HAP-1 (cell line): ENCODE results near the gene ARHGEF4.

Experiments used
- DNase-seq, 2 experiments: peaks; one replicate each; pipeline ENCODE4 v3.0.0-alpha.2; 2016 to 2020; ENCODE audit warnings: low spot score in 2 of 2
- H3K27me3 ChIP-seq: fragments of 250-450 bp; sonication (Bioruptor Pico); 2 replicates; pipeline ENCODE4 v1.5.1; 2020; ENCODE audit warnings: low read depth, mild to moderate bottlenecking, moderate library complexity
- H3K36me3 ChIP-seq: fragments of 250-450 bp; sonication (Bioruptor Pico); replicated peaks from 2 replicates; pipeline ENCODE4 v1.5.1; 2020; ENCODE audit warnings: mild to moderate bottlenecking
- H3K4me1 ChIP-seq: fragments of 250-450 bp; sonication (Bioruptor Pico); 2 replicates; pipeline ENCODE4 v1.5.1; 2020; ENCODE audit warnings: mild to moderate bottlenecking
- H3K4me3 ChIP-seq: fragments of 250-450 bp; sonication (Bioruptor Pico); 2 replicates; pipeline ENCODE4 v1.5.1; 2020; ENCODE audit warnings: mild to moderate bottlenecking, moderate library complexity
- H3K9me3 ChIP-seq: fragments of 250-450 bp; sonication (Bioruptor Pico); 2 replicates; pipeline ENCODE4 v1.5.1; 2020; ENCODE audit warnings: mild to moderate bottlenecking, moderate library complexity
- in situ Hi-C: fragments of 300-500 bp; cut with MboI; formaldehyde crosslinking; loops from 3 replicates; pipeline ENCODE4 v1.14.3; 2020; ENCODE audit warnings: low sequenced_read_pairs, inconsistent platforms, mixed read lengths

The ARHGEF4 gene

DNA sequence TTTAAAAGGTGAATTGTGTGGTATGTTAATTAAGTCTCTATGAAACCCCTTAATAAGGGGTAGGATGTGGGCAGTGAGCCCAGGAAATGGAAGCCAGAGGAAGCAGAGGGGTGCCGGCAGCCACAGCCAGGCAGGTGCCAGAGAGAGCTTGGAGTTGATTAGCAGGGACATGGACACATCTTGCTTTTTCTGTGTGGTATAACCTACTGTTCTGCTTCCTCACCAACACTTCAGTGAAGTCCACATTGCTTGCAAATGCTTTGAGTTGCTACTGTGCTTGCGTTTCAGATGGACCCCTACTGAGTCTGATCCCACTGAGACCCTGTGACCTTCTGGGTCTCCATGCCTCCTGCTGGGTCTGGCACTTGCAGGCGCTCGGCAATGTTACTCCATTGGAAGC, 30.3 kb upstream of the ARHGEF4 start:
- H3K4me1 ChIP-seq = peaks cover 5% of the 10 kb centered on the region; the same call in 1 of the 2 replicates
- DNase-seq = no peak
- H3K36me3 ChIP-seq = no peaks in the 10 kb centered on the region
- H3K9me3 ChIP-seq = no peaks in the 10 kb centered on the region
- no peaks in the 10 kb centered on the region for H3K27me3 ChIP-seq
- in situ Hi-C loops = no loop called here
- no peak overlapping the region for H3K4me3 ChIP-seq

DNA sequence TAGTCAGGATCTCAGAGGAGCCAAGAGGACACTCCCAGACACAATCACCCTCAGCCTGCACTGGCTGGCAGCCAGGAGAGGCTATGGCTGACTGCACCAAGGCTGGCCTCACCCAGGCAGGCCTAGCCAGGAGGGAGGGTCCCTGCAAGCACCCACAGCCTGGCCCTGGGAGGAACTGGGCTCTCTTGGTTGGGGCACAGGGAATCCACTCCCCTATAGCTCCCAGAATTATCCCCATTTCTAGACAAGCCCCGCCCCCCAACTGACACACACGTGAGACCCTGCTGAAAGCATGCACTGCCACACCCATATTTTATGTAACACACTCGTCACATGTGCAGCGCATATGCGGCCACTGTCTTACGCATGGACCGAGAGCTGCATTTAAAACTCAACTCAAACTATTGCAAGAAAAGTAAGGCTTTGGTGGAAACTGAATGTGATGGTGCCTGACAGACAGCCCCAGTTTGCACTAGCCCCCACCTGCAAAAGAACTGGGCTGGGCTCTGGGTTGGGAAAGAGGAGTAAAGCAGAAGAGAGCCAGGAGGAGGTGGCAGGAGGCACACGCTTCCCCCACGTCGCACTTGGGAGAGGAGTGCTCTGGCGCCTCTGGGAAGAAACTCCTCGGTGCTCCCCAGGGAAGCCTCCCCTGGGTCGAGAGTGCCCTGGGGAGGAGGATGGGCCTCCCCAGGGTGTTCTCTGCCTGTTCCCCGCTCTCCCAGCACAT, 28.9 kb upstream of the ARHGEF4 start:
- no peak for DNase-seq

DNA sequence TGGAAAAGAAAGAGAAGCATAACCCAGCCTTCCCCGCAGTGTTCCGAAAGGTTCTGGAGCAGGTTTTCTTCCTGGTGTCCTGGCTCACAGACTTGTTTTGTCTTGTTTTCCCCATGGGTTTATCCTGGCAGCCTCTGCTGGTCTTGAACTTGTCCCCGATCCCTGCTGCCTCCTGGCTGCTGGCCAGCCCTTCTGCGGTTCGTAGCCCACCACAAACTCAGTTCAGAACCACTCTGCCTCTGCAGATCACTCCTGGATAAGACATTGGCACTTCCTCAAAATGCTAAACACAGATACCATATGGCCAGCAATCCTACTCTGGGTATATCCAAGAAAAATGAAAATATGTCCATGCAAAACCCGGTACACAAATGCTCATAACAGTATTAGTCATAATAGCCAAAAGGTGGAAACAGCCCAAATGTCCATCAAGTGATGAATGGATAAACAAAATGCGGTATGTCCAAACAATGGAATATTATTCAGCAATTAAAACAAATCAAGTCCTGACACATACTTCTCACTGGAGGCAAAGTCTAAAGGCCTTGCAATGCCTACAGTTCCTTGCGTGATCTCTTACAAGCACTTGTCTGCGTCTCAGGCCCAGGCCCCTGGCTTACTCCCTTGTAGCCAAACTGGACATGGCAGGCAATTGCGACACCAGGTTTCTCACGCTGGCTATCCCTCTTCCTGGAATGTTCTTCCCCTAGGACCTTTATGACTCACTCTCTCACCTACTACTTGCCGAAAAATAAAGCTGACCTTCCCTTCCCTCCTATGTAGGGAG, 28.0 kb upstream of the ARHGEF4 start:
- H3K4me1 ChIP-seq = peaks cover 5% of the 10 kb centered on the region; the same call in 1 of the 2 replicates
- DNase-seq = no peak
- in situ Hi-C loops = no loop called here
- no peaks in the 10 kb centered on the region for H3K9me3 ChIP-seq
- H3K36me3 ChIP-seq = no peaks in the 10 kb centered on the region
- H3K27me3 ChIP-seq = no peaks in the 10 kb centered on the region
- H3K4me3 ChIP-seq = no peak overlapping the region

More for the DNA sequence above, 28.9 kb upstream of the ARHGEF4 start:
- in situ Hi-C loops = no loop called here
- Histone ChIP-seq H3K4me1 (peaks cover 5% of the 10 kb centered on the region; the same call in 1 of the 2 replicates), H3K4me3 (no peak overlapping the region), H3K9me3 (no peaks in the 10 kb centered on the region), H3K36me3 (no peaks in the 10 kb centered on the region), H3K27me3 (no peaks in the 10 kb centered on the region)

DNA sequence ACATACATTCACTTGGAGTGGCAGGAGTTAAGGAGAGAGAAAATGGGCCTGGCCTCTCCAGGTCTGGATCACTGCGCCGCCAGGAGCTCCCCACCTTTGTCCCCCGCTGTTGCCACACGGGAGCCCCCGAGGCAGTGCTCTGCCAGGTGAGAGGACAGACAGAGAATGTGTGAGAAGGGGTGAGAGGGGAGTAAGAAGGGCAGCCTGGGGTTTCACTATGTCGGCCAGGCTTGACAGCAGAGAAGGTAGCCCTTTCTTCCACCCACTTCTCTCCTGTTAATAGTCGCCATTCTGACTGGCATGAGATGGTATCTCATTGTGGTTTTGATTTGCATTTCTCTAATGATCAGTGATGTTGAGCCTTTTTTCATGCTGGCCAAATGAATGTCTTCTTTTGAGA, 26.2 kb upstream of the ARHGEF4 start:
- Histone ChIP-seq H3K36me3 (no peaks in the 10 kb centered on the region), H3K4me1 (no peaks in the 10 kb centered on the region), H3K9me3 (no peaks in the 10 kb centered on the region), H3K4me3 (no peak overlapping the region), H3K27me3 (no peaks in the 10 kb centered on the region)
- in situ Hi-C loops = no loop called here
- no peak for DNase-seq

DNA sequence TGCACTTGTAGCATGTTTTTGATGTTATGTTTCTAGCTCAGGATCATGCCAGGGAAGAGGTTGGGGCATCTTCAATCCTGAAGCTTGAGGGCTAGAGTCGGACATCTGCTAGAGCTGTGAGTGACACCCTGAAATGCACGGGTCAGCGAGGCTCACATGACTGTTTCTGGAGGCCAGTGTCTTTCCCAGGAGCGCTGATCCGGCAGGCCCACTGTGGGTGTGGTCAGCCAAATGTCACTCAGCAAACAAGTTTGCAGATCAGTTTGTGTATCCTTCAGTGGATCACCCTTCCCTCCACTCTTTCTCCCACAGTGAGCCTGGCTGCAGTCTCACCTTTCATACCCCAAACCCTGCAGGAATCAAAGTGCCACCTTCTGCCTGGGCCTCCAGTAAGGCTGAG, 23.0 kb upstream of the ARHGEF4 start:
- Histone ChIP-seq H3K9me3 (no peaks in the 10 kb centered on the region), H3K4me1 (no peaks in the 10 kb centered on the region), H3K36me3 (no peaks in the 10 kb centered on the region), H3K27me3 (no peaks in the 10 kb centered on the region), H3K4me3 (no peak overlapping the region)
- in situ Hi-C loops = no loop called here
- no peak for DNase-seq

DNA sequence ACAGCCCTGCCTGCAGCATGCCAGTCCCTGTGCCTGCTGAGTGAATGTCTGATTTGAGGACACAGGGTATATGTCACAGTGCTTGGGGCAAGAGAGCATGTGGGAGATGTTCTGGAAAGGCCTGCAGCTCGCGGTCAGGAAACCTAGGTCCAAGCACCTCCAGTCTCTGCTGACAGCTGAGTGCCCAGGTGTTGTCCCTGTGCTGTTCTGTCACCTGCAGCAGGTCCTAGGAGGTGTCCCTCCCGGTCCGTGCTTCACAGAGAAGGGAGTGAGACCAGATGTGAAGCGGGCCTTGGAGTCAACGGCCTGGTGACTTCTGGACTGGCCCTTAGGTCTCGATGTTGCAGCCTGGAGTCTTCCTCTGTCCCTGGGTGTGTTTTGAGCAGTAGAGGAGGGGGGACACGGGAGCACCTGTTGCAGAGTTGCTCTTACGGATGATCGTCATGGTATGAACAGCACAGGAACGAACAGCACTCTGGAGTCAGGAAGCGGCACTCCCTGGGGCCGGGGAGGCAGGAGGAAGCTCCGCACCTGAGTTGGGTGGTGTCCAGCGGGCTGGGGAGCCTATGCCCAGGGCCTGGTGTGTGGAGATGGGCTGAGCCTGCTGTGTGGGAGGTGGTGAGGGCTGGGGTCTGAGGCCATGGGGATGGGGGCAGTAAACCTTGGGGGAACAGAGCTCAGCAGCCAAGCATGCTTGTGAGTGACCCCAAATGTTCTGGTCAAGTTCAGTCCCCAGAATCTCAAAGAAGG, 21.6 kb upstream of the ARHGEF4 start:
- Histone ChIP-seq H3K27me3 (no peaks in the 10 kb centered on the region), H3K4me1 (no peaks in the 10 kb centered on the region), H3K9me3 (no peaks in the 10 kb centered on the region), H3K36me3 (no peaks in the 10 kb centered on the region), H3K4me3 (no peak overlapping the region)
- no peak for DNase-seq
- in situ Hi-C loops = no loop called here

DNA sequence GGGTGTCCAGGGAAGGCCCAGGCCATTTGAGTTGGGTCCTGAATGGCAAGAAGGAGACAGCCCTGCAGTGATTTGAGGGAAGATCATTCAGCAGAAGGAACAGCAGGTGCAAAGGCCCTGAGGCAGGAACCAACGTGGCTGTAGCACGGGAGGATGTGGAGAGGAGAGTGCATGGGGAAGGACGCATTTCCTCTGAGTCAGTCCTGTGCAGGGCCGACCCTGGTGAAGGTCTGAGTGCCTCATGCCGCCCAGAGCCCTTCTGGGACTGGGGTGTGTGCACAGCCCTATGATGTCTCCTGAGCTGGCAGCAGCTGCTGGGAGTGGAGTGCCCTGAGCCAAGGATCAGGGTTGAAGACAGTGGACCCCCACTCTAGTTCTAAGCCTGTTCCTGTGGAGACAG, 17.9 kb upstream of the ARHGEF4 start:
- Histone ChIP-seq H3K36me3 (no peaks in the 10 kb centered on the region), H3K9me3 (no peaks in the 10 kb centered on the region), H3K4me1 (no peaks in the 10 kb centered on the region), H3K27me3 (no peaks in the 10 kb centered on the region), H3K4me3 (no peak overlapping the region)
- in situ Hi-C loops = no loop called here
- DNase-seq = no peak

DNA sequence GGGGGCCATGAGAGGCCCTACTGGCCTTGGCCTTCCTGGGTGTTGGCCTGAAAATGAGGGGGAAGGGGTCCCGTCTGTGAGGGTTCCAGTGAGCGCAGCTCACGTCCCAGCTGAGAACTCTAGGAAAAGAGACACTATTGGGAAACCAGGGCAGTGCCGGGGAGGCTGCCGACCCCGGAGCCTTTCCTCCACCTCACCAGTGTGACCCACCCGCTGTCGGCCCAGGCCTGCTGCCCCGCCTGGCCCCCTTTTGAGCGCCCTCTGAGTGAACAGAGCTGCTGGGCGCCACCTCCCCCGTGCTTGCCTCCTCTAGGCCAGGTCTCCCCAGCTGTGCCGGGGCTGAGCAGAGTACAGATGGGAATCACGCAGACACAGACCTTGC, 17.5 kb upstream of the ARHGEF4 start:
- in situ Hi-C loops = no loop called here
- no peaks in the 10 kb centered on the region for H3K27me3 ChIP-seq
- no peaks in the 10 kb centered on the region for H3K9me3 ChIP-seq
- H3K4me1 ChIP-seq = no peaks in the 10 kb centered on the region
- no peaks in the 10 kb centered on the region for H3K36me3 ChIP-seq
- no peak for DNase-seq
- no peak overlapping the region for H3K4me3 ChIP-seq

DNA sequence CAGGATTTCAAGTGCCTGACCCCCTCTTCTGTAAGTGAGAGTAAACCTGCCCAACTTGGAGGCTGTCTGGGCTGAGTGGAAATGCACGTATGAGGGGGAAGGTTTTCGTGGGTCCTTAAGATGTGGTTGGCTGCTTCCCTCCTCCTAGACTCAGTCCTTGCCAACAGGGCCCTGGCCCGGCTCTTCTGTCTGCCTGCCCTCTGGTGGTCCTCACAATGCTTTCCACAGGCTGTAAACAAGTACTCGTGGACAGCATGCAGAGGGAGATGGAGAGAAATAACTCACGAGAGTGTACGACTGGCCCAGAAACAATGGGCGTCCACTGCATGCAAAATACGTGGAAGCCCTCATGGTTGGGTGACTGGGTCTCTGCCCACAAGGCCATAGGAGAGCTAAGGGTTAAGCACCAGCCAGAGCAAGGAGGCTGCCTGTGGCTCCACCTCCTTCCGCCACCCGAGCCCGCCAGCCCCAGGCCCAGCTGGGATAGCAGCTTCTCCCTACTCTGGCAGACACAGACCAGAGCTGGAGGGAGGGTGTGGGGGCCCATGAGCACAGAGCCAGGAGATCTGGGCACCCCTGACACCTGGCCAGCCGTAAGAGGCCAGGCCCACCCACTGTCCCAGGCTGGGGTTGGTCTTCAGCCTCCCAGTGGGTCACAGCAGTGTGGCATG, 17.0 kb upstream of the ARHGEF4 start:
- Histone ChIP-seq H3K4me3 (no peak overlapping the region), H3K4me1 (no peaks in the 10 kb centered on the region), H3K27me3 (no peaks in the 10 kb centered on the region), H3K9me3 (no peaks in the 10 kb centered on the region), H3K36me3 (no peaks in the 10 kb centered on the region)
- no peak for DNase-seq
- in situ Hi-C loops = no loop called here

DNA sequence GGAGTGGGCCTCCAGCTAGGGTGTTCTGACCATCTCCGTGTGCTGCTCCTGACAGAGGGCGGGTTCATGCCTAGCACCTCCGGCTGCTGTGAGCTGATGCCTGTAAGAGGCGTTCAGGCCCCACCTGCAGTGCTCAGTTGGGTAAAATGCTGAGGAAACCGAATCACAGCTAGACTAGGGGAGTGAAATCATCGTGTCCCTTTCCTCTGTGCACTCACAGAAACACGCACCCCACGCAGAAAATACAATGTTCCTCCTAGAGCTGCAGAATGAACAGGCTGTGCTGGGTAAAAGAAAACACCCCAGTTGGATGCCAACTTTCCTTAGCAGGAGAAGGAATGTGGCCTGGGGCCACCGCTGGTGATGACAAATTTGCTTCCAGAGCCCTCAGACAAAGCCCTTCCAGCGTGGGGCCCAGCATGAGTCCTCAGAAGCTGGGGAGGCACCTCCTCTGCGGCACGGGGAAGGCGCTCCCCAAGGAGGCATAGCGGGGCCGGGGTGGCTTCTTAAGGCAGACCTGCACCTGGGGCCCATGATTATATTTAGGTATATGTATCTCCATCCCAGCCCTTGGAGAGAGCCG, 16.3 kb upstream of the ARHGEF4 start:
- no peaks in the 10 kb centered on the region for H3K27me3 ChIP-seq
- DNase-seq = no peak

DNA sequence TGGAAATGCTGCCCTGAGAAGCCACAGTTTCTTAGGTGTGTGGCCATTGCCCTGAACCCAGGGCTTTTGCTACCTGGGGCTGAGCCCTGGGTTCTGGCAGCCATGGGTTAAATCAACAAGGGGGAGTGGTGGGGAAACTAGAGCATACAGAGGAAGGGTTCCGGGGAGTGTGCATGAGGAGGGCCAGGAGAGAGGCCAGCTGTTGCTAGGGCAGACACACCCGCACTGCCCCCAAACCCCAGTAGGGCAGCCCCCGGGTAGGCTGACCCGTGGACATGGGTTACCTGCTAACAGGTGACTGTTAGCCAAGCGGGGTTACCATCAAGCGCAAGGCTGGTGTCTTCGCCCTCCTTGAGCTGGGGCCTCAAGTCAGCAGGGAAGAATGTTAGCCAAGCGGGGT, 14.8 kb upstream of the ARHGEF4 start:
- no peak for DNase-seq
- Histone ChIP-seq H3K4me3 (no peak overlapping the region), H3K9me3 (no peaks in the 10 kb centered on the region), H3K36me3 (no peaks in the 10 kb centered on the region), H3K27me3 (no peaks in the 10 kb centered on the region), H3K4me1 (no peaks in the 10 kb centered on the region)
- in situ Hi-C loops = no loop called here

More for the DNA sequence above, 16.3 kb upstream of the ARHGEF4 start:
- H3K4me3 ChIP-seq = no peak overlapping the region
- in situ Hi-C loops = no loop called here
- no peaks in the 10 kb centered on the region for H3K36me3 ChIP-seq
- no peaks in the 10 kb centered on the region for H3K9me3 ChIP-seq
- H3K4me1 ChIP-seq = no peaks in the 10 kb centered on the region

DNA sequence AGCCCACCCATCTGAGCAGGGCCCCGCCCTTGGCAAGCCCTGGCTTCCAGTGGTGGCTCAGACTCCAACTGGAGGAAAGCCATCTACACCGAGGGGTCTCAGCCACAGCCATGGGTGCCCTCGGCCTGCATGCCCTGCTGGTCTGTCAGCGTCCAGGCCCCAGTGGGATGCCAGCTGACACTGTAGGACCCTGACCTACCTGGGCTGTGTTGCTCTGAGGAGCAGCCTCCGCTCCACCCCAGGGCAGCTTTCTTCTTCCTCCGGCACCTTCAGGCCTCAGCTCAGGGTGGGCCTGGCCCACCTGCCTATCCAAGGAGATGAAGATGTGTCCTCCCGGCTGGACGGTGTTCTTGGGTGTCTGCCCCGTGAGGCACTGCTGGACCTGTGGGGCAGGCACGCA, 13.9 kb upstream of the ARHGEF4 start:
- DNase-seq = no peak
- in situ Hi-C loops = no loop called here
- no peaks in the 10 kb centered on the region for H3K27me3 ChIP-seq
- H3K9me3 ChIP-seq = no peaks in the 10 kb centered on the region
- no peaks in the 10 kb centered on the region for H3K4me1 ChIP-seq
- no peaks in the 10 kb centered on the region for H3K36me3 ChIP-seq
- no peak overlapping the region for H3K4me3 ChIP-seq

DNA sequence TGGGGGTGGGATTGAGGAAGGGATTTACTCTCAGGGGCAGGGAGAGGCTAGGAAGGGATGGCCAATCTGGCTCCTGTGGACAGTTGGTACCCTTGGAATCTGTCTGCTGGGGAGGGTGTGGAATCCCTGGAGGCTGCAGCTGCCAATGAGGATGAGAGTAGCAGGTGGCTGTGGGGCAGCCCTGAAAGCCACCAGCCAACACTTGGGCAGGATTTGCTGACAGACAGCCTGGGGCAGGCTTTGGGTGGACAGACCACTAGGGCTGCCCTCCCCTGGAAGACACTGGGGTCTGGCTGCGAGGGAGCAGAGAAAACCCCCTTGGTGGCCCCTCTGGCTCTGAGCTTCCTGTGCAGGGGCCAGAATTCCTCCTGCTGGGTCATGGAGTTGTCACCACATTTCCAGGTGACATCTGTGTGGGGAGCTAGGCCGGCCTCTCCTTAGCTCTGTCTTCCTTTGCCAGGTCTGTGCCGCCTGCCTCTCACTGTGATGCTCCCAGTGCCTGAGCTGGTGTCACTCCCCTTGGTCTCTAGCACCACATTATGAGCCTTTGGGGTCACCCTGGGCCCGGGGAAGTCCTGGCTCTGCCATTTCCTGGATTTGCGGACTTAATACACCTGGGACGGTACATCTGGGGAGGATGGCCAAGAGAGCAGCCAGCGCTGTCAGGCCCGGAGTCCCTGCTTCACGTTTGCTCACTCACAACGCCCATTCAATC, 13.4 kb upstream of the ARHGEF4 start:
- Histone ChIP-seq H3K9me3 (no peaks in the 10 kb centered on the region), H3K27me3 (no peaks in the 10 kb centered on the region), H3K4me1 (no peaks in the 10 kb centered on the region), H3K4me3 (no peak overlapping the region), H3K36me3 (no peaks in the 10 kb centered on the region)
- in situ Hi-C loops = no loop called here
- DNase-seq = no peak
